NCI-H1092 treated with DMSO at 0.1 percent for 48 hours (cell line): ENCODE measurements around the gene POR.

ENCODE experiments used
- DNase-seq: peaks from one replicate; lab custom pipeline; 2025; lab: John Stamatoyannopoulos, UW

POR gene

GRCh38 chr7:75916685-75917634 lies 2.0 kb downstream of the POR start:
- DNase-seq: no peak

DNA sequence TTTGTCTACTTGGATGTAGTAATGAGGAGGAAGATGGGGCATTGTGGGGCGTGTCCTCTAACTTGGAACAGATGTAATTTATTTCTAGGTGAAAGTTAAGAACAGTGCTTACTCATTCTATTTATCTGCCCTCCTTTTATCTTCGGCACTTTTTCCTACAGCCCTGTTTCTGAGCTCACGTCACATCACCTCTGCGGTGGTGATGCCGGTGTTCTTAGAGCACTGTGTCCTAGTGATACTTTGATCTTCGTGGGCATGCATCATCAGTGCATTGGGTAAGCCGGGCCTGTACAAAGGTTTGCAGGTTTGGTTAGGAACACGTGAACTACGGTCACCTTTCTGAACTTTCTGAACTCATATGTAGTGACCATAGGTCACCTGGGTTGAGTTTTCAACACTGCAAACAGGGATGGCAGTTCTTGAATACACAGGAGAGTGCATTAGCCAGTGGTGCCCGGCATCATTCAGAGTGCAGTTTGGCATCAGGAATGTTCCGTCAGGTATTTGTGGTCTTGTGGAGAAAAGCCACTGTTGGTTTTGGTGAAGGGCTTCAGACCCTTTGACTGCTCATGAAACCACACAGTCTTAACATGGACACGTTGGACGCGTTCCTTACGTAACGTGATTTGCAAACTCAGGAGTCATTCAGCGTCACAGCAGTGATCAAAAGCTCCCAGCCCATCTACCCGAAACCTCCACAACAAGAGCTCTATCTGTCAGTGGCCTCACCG lies 5.6 kb downstream of the POR start:
- no peak for DNase-seq

DNA sequence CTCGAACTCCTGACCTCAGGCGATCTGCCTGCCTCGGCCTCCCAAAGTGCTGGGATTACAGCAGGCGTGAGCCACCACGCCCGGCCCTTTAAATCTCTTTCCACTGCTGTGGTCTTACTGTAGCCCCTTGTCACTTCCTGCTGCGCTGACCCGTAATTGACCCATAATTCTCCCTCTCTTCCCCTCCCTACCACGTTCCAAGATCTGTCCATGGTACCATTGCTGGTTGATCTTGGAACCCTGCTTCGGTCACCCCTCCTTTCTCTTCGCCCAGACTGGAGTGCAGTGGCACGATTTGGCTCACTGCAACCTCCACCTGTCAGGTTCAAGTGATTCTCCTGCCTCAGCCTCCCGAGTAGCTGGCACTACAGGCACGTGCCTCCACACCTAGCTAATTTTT lies 6.5 kb downstream of the POR start:
- DNase-seq: no peak

- no peak for DNase-seq
Measured at GRCh38 chr7:75922966-75923603, 8.1 kb downstream of the POR start.

GRCh38 chr7:75924256-75924655 lies 9.3 kb downstream of the POR start:
- no peak for DNase-seq

GRCh38 chr7:75924889-75925288 lies 9.9 kb downstream of the POR start:
- DNase-seq: no peak

- DNase-seq: no peak
Measured at GRCh38 chr7:75925717-75926435, 10.9 kb downstream of the POR start.

GRCh38 chr7:75928568-75928914 lies 13.6 kb downstream of the POR start:
- DNase-seq: no peak

DNA sequence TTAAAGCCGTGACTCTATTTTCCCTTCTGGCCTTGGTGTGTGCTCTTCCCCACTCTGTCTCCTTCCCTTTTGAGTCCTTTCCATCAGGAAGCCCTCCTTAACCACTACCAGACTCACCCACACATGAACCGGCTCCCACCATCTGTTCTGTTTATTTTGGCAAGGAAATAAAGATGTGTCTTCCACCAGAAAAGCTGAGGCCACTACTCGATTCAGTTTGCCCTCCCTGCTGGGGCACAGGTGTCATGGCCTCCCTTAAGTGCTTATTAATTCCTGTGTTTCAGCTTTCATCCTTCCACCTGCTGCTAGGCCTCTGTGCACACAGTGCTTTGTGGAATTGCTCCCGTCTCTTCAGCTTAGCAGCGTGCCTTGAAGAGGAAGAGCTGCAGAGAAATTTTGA lies 16.7 kb downstream of the POR start:
- peak; percentile 100 for DNase-seq

GRCh38 chr7:75937958-75938786 lies 23.2 kb downstream of the POR start:
- DNase-seq: no peak

- DNase-seq: no peak
Measured at GRCh38 chr7:75938921-75939320, 24.0 kb downstream of the POR start.

- no peak for DNase-seq
Measured at GRCh38 chr7:75943864-75944263, 28.9 kb downstream of the POR start.

- DNase-seq: no peak
Measured at GRCh38 chr7:75944507-75944906, 29.6 kb downstream of the POR start.

GRCh38 chr7:75945297-75946168 lies 30.6 kb downstream of the POR start:
- no peak for DNase-seq

GRCh38 chr7:75946207-75946855 lies 31.4 kb downstream of the POR start:
- no peak for DNase-seq

GRCh38 chr7:75948179-75948578 lies 33.2 kb downstream of the POR start:
- DNase-seq: no peak

- no peak for DNase-seq
Measured at GRCh38 chr7:75950111-75950681, 35.2 kb downstream of the POR start.

- DNase-seq: no peak
Measured at GRCh38 chr7:75951506-75951905, 36.6 kb downstream of the POR start.

DNA sequence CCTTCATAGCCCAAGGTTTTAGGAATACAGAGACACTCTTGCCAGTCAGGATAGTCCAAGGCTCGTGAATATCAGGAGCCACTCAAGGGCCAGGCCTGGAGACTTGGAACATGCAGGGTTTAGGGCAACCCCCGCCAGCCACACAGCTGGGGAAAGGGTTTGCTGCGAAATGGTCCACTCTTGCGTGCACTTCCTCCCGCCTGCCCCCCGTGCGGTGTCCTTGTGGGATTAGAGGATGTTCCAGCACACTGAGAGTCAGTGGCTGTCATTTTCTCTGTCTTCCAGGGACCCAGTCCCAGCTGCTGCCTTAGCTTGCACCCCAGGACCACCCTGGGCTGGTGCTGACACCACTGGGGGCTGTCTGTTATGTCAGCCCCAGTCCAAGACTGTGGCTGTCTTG lies 38.5 kb downstream of the POR start:
- no peak for DNase-seq
